ENCODE results near the gene SPATA19.

Gene SPATA19

DNA sequence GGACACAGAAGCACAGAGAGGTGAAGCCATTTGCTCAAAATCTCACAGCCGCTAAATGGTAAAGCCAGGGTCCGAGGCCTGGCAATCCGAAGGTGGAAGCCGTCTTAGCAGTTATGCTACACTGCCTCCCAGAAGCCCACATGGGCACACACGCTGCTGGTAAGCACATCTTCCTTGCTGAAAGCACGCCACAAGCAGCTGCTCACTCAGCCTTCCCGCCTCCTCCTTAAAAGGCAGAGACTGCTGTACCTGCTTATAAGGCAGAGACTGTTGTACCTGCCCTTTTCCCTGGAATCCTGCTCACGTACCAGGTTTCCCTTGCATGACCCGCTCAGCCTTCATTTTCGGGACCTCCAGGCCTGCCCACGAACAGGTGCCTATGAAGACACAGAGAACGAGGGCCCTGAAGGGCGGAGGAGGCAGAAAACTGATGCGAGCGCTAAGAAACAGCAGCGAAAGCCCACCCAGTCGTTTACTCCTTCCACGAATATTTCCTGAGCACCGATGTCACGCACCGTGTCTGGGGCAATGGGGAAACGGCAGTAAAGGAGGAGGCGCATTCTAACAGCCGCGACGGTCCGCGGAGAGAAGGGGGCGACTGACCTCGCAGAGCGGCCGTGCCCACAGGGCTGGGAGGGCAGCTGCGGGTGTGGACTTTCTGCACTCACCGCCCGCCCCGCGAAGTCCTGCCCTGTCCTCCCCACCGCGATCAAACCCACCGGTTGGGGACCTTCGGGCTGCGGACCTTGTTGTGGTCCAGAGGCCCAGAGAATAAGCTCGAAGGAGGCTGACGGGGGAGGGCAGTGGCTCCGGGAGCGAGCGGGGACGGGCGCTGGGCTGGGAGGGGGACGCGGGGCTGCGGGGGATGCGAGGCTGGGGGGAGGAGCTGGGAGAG, 13.0 kb downstream of the SPATA19 start:
- ChIA-PET CTCF (no interaction called here), POLR2A (no interaction called here)
- TF ChIP-seq LEF1 (IDR thresholded peaks at IDR 0.05; ENCODE audit: borderline replicate concordance) (no peak), HDGF (IDR thresholded peaks at IDR 0.05; ENCODE audit: borderline replicate concordance) (no peak), BHLHE40 (IDR thresholded peaks at IDR 0.05; ENCODE audit: borderline replicate concordance) (no peak), NFRKB (IDR thresholded peaks at IDR 0.05) (no peak), TARDBP (IDR thresholded peaks at IDR 0.05) (no peak), FOXM1 (IDR thresholded peaks at IDR 0.05; ENCODE audit: borderline replicate concordance) (no peak), SP1 (IDR thresholded peaks at IDR 0.05) (no peak), FOXA1 (IDR thresholded peaks at IDR 0.05) (no peak), ARNT (IDR thresholded peaks at IDR 0.05) (no peak), SUZ12 (IDR thresholded peaks at IDR 0.05) (no peak), ZNF384 (IDR thresholded peaks at IDR 0.05) (no peak), CTBP1 (IDR thresholded peaks at IDR 0.05; ENCODE audit: borderline replicate concordance) (no peak), L3MBTL2 (conservative IDR thresholded peaks at IDR 0.05) (no peak), FOXK2 (IDR thresholded peaks at IDR 0.05) (no peak), ELF4 (IDR thresholded peaks at IDR 0.05) (no peak)
- TF ChIP-seq, protein P1, sequence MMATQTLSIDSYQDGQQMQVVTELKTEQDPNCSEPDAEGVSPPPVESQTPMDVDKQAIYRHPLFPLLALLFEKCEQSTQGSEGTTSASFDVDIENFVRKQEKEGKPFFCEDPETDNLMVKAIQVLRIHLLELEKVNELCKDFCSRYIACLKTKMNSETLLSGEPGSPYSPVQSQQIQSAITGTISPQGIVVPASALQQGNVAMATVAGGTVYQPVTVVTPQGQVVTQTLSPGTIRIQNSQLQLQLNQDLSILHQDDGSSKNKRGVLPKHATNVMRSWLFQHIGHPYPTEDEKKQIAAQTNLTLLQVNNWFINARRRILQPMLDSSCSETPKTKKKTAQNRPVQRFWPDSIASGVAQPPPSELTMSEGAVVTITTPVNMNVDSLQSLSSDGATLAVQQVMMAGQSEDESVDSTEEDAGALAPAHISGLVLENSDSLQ (IDR thresholded peaks at IDR 0.05): no peak
- no peak for DNase-seq (ENCODE audit: extremely low spot score)

DNA sequence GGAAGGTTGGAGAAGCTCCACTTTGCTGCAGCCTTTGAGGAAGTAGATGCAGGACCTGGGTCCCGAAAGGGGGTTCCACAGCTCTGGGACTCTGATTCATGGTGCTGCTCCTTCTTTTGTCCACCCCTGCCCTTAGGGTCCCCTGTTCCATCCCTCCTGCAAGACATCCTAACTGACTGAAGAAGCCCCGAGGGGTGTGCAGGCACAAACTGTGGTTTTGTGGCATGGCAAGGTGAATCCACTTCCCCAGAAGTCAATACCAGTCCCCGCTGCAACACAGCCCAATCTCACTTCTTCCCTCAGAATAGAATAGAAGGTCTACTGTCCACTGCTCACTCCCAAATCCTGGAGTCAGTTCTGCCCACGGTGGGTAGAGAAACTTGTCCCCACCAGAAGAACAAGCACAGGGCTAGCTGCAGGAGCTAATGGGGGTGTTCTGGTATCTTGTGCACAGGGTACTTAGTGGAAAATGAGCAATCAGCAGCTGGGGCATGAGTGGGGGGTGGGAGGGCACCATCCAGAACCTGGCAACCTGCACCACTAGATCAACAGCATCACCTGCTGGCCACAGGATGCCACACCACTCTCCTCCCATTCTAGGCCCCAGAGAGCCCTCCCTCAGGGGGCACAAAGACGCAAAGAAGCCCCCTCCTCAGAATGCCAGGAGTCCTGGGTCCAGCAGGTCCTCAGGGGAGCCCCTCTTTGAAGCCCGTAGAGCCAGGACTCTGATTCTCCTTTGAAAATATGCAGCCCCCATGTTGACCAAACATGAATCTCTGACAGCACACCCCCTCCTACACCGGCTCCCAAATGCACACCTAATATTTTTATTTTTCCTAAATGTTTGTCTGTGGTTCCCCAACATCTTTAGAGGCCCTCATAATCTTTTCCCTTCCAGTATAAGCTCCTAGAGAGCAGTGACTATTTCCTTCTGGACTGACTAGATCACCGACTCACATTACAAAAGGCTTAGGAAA, 14.1 kb downstream of the SPATA19 start:
- TF ChIP-seq SUZ12 (IDR thresholded peaks at IDR 0.05): no peak
- TF ChIP-seq NFRKB (IDR thresholded peaks at IDR 0.05): no peak
- no peak for TF ChIP-seq TARDBP (IDR thresholded peaks at IDR 0.05)
- TF ChIP-seq FOXM1 (IDR thresholded peaks at IDR 0.05; ENCODE audit: borderline replicate concordance): no peak
- TF ChIP-seq, protein P1 (IDR thresholded peaks at IDR 0.05): no peak
- no peak for TF ChIP-seq CTBP1 (IDR thresholded peaks at IDR 0.05; ENCODE audit: borderline replicate concordance)
- TF ChIP-seq L3MBTL2 (conservative IDR thresholded peaks at IDR 0.05): no peak
- TF ChIP-seq BHLHE40 (IDR thresholded peaks at IDR 0.05; ENCODE audit: borderline replicate concordance): no peak
- no peak for TF ChIP-seq LEF1 (IDR thresholded peaks at IDR 0.05; ENCODE audit: borderline replicate concordance)
- no peak for TF ChIP-seq ELF4 (IDR thresholded peaks at IDR 0.05)
- TF ChIP-seq FOXA1 (IDR thresholded peaks at IDR 0.05): no peak
- no peak for TF ChIP-seq ARNT (IDR thresholded peaks at IDR 0.05)
- no peak for TF ChIP-seq HDGF (IDR thresholded peaks at IDR 0.05; ENCODE audit: borderline replicate concordance)
- no peak for TF ChIP-seq SP1 (IDR thresholded peaks at IDR 0.05)
- TF ChIP-seq FOXK2 (IDR thresholded peaks at IDR 0.05): no peak
- TF ChIP-seq ZNF384 (IDR thresholded peaks at IDR 0.05): no peak
- DNase-seq (ENCODE audit: extremely low spot score): no peak
- CTCF ChIA-PET: no interaction called here
- POLR2A ChIA-PET: no interaction called here

DNA sequence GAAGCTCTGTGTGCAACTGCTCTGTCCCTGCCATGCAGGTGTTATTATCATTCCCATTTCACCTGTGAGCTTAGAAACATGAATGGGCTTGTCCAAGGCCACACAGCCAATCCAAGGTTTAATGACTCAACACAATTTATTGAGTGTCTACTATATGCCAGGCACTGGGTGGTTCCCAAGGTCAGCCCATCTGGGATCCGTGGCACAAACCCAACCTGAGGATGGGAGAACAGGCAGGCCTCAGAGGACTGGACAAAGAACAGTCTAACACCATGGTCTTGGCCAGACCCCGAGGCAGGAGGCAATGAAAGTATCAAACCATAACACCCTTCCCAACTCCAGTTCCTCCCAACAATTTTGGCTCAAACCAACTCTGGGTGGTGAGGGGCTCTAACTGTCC, 15.7 kb downstream of the SPATA19 start:
- CTCF ChIA-PET: no interaction called here
- TF ChIP-seq ARNT (IDR thresholded peaks at IDR 0.05) (no peak), FOXM1 (IDR thresholded peaks at IDR 0.05; ENCODE audit: borderline replicate concordance) (no peak), SUZ12 (IDR thresholded peaks at IDR 0.05) (no peak), SP1 (IDR thresholded peaks at IDR 0.05) (no peak), NFRKB (IDR thresholded peaks at IDR 0.05) (no peak)
- TF ChIP-seq, protein P1 (IDR thresholded peaks at IDR 0.05): no peak
- no peak for DNase-seq (ENCODE audit: extremely low spot score)
- POLR2A ChIA-PET: no interaction called here

DNA sequence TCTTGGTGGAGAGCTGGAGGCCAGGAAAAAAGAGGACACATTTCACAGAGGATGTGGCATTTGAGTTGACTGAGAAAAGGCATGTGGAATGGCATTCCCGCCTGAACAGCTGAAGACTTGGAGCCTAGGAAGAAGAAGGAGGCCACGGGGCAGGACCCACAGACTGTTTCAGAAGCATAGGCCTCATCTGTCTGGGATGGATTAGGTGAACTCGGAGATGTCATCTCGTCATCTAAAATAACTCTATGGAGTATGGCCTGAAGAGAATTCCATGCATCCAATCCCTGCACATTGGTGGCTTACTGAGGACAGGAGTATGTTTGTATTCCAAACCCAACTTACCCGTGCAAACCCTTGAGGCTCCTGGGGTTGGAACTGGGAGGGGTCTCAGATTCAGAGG, 16.4 kb downstream of the SPATA19 start:
- POLR2A ChIA-PET: no interaction called here
- CTCF ChIA-PET: no interaction called here
- no peak for DNase-seq (ENCODE audit: extremely low spot score)
- TF ChIP-seq HDGF (IDR thresholded peaks at IDR 0.05; ENCODE audit: borderline replicate concordance): no peak
- no peak for TF ChIP-seq NFRKB (IDR thresholded peaks at IDR 0.05)
- TF ChIP-seq FOXA1 (IDR thresholded peaks at IDR 0.05): no peak
- no peak for TF ChIP-seq ZNF384 (IDR thresholded peaks at IDR 0.05)
- no peak for TF ChIP-seq ELF4 (IDR thresholded peaks at IDR 0.05)
- no peak for TF ChIP-seq ARNT (IDR thresholded peaks at IDR 0.05)
- no peak for TF ChIP-seq SP1 (IDR thresholded peaks at IDR 0.05)
- no peak for TF ChIP-seq TARDBP (IDR thresholded peaks at IDR 0.05)
- no peak for TF ChIP-seq CTBP1 (IDR thresholded peaks at IDR 0.05; ENCODE audit: borderline replicate concordance)

DNA sequence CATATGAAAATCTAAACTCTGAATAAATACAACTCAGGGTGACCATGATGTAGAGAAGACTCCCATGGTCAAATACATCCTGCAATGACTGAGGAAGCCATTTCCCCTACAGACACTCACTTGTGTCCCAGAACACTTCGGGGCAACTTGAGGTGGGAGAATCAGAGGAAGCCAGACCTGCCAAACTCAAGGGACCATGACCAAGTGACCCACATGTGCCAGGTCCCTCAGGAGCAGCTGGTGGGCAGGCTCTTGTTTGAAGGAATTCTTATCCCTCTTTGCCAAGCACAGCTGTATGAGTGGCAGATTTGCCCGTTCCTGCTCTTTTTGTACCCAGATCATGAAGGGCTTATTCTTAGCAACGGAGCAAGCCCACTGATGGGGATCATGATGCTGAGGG, 17.8 kb downstream of the SPATA19 start:
- DNase-seq (ENCODE audit: extremely low spot score): no peak
- CTCF ChIA-PET: no interaction called here
- POLR2A ChIA-PET: no interaction called here
- TF ChIP-seq, protein P1 (IDR thresholded peaks at IDR 0.05): no peak
- no peak for TF ChIP-seq TARDBP (IDR thresholded peaks at IDR 0.05)
- TF ChIP-seq CTBP1 (IDR thresholded peaks at IDR 0.05; ENCODE audit: borderline replicate concordance): no peak
- TF ChIP-seq ZNF384 (IDR thresholded peaks at IDR 0.05): no peak
- no peak for TF ChIP-seq ELF4 (IDR thresholded peaks at IDR 0.05)
- no peak for TF ChIP-seq BHLHE40 (IDR thresholded peaks at IDR 0.05; ENCODE audit: borderline replicate concordance)
- TF ChIP-seq SP1 (IDR thresholded peaks at IDR 0.05): no peak
- no peak for TF ChIP-seq SUZ12 (IDR thresholded peaks at IDR 0.05)
- no peak for TF ChIP-seq L3MBTL2 (conservative IDR thresholded peaks at IDR 0.05)
- TF ChIP-seq ARNT (IDR thresholded peaks at IDR 0.05): no peak
- no peak for TF ChIP-seq LEF1 (IDR thresholded peaks at IDR 0.05; ENCODE audit: borderline replicate concordance)
- no peak for TF ChIP-seq NFRKB (IDR thresholded peaks at IDR 0.05)
- TF ChIP-seq HDGF (IDR thresholded peaks at IDR 0.05; ENCODE audit: borderline replicate concordance): no peak
- no peak for TF ChIP-seq FOXA1 (IDR thresholded peaks at IDR 0.05)
- TF ChIP-seq FOXK2 (IDR thresholded peaks at IDR 0.05): no peak
- no peak for TF ChIP-seq FOXM1 (IDR thresholded peaks at IDR 0.05; ENCODE audit: borderline replicate concordance)
